ENCODE results near the gene NAT8. TPM values are rescaled to one million over a fixed set of nuclear protein-coding genes. Genes with fewer than 3 reads are reported as not detected.
"Not testable (repeated sequence)": the region's sequence is repeated elsewhere in the genome, so short reads cannot be mapped to it uniquely, and the experiment has no call there.

NAT8 gene
- total RNA-seq (not detected), polyA plus RNA-seq (not detected)

- Histone ChIP-seq H3K27ac (ENCODE audit: insufficient read depth, low read length, poor library complexity, severe bottlenecking) (no peak within 1 kb of the TSS), H3K4me1 (ENCODE audit: control insufficient read depth, insufficient read depth, low read length, poor library complexity, severe bottlenecking) (no peaks in the 10 kb centered on the region), H3K36me3 (ENCODE audit: control insufficient read depth, insufficient read depth, low read length) (no peaks in the 10 kb centered on the region), H3K9me3 (ENCODE audit: control insufficient read depth in 2 of 2, low read length in 2 of 2) (peaks cover 0 to 7% of the 10 kb centered on the region in 2 experiments), H3K4me3 (ENCODE audit: low read depth, low read length) (no peak within 1 kb of the TSS), H3K27me3 (ENCODE audit: control insufficient read depth, insufficient read depth, low read length) (no peaks in the 10 kb centered on the region)
- H3K27me3 Mint-ChIP-seq: peaks cover 4% of the 10 kb centered on the region
- peaks cover 0 to 10% (median 1%) of the 10 kb centered on the region in 7 donors for H3K9me3 Mint-ChIP-seq
- ATAC-seq (ENCODE audit: low read depth in 2 of 2): no peak
- H3K27ac Mint-ChIP-seq: peak within 1 kb of the TSS in 1 of 3 donors; percentile 26
- DNase-seq: no peak
- no peaks in the 10 kb centered on the region for H3K36me3 Mint-ChIP-seq
- no peak within 1 kb of the TSS for H3K4me3 Mint-ChIP-seq
- no peaks in the 10 kb centered on the region for H3K4me1 Mint-ChIP-seq
These were observed at the start of gene NAT8 for GRCh38 chr2:73642338-73643018. NAT8 (minus strand) TSS chr2:73642422; CDS start chr2:73641628, 794 bp downstream.

- peaks cover 24% of the 10 kb centered on the region for H3K27me3 Mint-ChIP-seq
- H3K36me3 ChIP-seq (ENCODE audit: control insufficient read depth, insufficient read depth, low read length); H3K27ac ChIP-seq (ENCODE audit: insufficient read depth, low read length, poor library complexity, severe bottlenecking); H3K36me3 Mint-ChIP-seq; H3K27me3 ChIP-seq (ENCODE audit: control insufficient read depth, insufficient read depth, low read length); H3K9me3 Mint-ChIP-seq; H3K9me3 ChIP-seq (ENCODE audit: control insufficient read depth in 2 of 2, low read length in 2 of 2); H3K4me3 Mint-ChIP-seq; H3K4me3 ChIP-seq (ENCODE audit: low read depth, low read length); H3K4me1 Mint-ChIP-seq; H3K4me1 ChIP-seq (ENCODE audit: control insufficient read depth, insufficient read depth, low read length, poor library complexity, severe bottlenecking); ATAC-seq (ENCODE audit: low read depth in 2 of 2); H3K27ac Mint-ChIP-seq: not testable (repeated sequence)
- peak in 1 of 3 donors; percentile 24 for DNase-seq
These were observed 48.3 kb upstream of the NAT8 start for GRCh38 chr2:73690372-73691088.

GRCh38 chr2:73688494-73688893 lies 46.3 kb upstream of the NAT8 start:
- not testable (repeated sequence) for H3K4me1 ChIP-seq (ENCODE audit: control insufficient read depth, insufficient read depth, low read length, poor library complexity, severe bottlenecking); H3K36me3 ChIP-seq (ENCODE audit: control insufficient read depth, insufficient read depth, low read length); H3K27ac Mint-ChIP-seq; H3K9me3 Mint-ChIP-seq; H3K27ac ChIP-seq (ENCODE audit: insufficient read depth, low read length, poor library complexity, severe bottlenecking); H3K36me3 Mint-ChIP-seq; H3K4me3 Mint-ChIP-seq; DNase-seq; H3K27me3 ChIP-seq (ENCODE audit: control insufficient read depth, insufficient read depth, low read length); H3K4me3 ChIP-seq (ENCODE audit: low read depth, low read length); H3K4me1 Mint-ChIP-seq; H3K9me3 ChIP-seq (ENCODE audit: control insufficient read depth in 2 of 2, low read length in 2 of 2); ATAC-seq (ENCODE audit: low read depth in 2 of 2)
- peaks cover 25% of the 10 kb centered on the region for H3K27me3 Mint-ChIP-seq

GRCh38 chr2:73685764-73686438 lies 43.7 kb upstream of the NAT8 start:
- Mint-ChIP-seq H3K4me3 (no peak overlapping the region), H3K27ac (peak overlapping the region in 1 of 3 donors; percentile 18), H3K4me1 (no peaks in the 10 kb centered on the region), H3K9me3 (peaks cover 0 to 4% (median 0%) of the 10 kb centered on the region in 7 donors), H3K27me3 (peaks cover 23% of the 10 kb centered on the region), H3K36me3 (no peaks in the 10 kb centered on the region)
- Histone ChIP-seq H3K27me3 (ENCODE audit: control insufficient read depth, insufficient read depth, low read length) (no peaks in the 10 kb centered on the region), H3K9me3 (ENCODE audit: control insufficient read depth in 2 of 2, low read length in 2 of 2) (peaks cover 0 to 2% of the 10 kb centered on the region in 2 experiments), H3K36me3 (ENCODE audit: control insufficient read depth, insufficient read depth, low read length) (no peaks in the 10 kb centered on the region), H3K4me1 (ENCODE audit: control insufficient read depth, insufficient read depth, low read length, poor library complexity, severe bottlenecking) (no peaks in the 10 kb centered on the region), H3K27ac (ENCODE audit: insufficient read depth, low read length, poor library complexity, severe bottlenecking) (no peak overlapping the region), H3K4me3 (ENCODE audit: low read depth, low read length) (no peak overlapping the region)
- DNase-seq: no peak
- ATAC-seq (ENCODE audit: low read depth in 2 of 2): no peak

GRCh38 chr2:73684905-73685304 lies 42.7 kb upstream of the NAT8 start:
- ATAC-seq (ENCODE audit: low read depth in 2 of 2); H3K9me3 ChIP-seq (ENCODE audit: control insufficient read depth in 2 of 2, low read length in 2 of 2); DNase-seq; H3K36me3 Mint-ChIP-seq; H3K36me3 ChIP-seq (ENCODE audit: control insufficient read depth, insufficient read depth, low read length); H3K27ac ChIP-seq (ENCODE audit: insufficient read depth, low read length, poor library complexity, severe bottlenecking); H3K27ac Mint-ChIP-seq; H3K4me3 Mint-ChIP-seq; H3K9me3 Mint-ChIP-seq; H3K4me3 ChIP-seq (ENCODE audit: low read depth, low read length); H3K4me1 ChIP-seq (ENCODE audit: control insufficient read depth, insufficient read depth, low read length, poor library complexity, severe bottlenecking); H3K27me3 ChIP-seq (ENCODE audit: control insufficient read depth, insufficient read depth, low read length); H3K4me1 Mint-ChIP-seq: not testable (repeated sequence)
- H3K27me3 Mint-ChIP-seq: peaks cover 23% of the 10 kb centered on the region

GRCh38 chr2:73684325-73684724 lies 42.1 kb upstream of the NAT8 start:
- H3K36me3 ChIP-seq (ENCODE audit: control insufficient read depth, insufficient read depth, low read length); H3K27me3 ChIP-seq (ENCODE audit: control insufficient read depth, insufficient read depth, low read length); ATAC-seq (ENCODE audit: low read depth in 2 of 2); H3K36me3 Mint-ChIP-seq; H3K27ac ChIP-seq (ENCODE audit: insufficient read depth, low read length, poor library complexity, severe bottlenecking); DNase-seq; H3K4me1 ChIP-seq (ENCODE audit: control insufficient read depth, insufficient read depth, low read length, poor library complexity, severe bottlenecking); H3K4me1 Mint-ChIP-seq; H3K4me3 ChIP-seq (ENCODE audit: low read depth, low read length); H3K4me3 Mint-ChIP-seq; H3K9me3 Mint-ChIP-seq; H3K27ac Mint-ChIP-seq; H3K9me3 ChIP-seq (ENCODE audit: control insufficient read depth in 2 of 2, low read length in 2 of 2): not testable (repeated sequence)
- peaks cover 23% of the 10 kb centered on the region for H3K27me3 Mint-ChIP-seq

GRCh38 chr2:73679951-73680571 lies 37.8 kb upstream of the NAT8 start:
- ATAC-seq (ENCODE audit: low read depth in 2 of 2): not testable (repeated sequence)

More at GRCh38 chr2:73679951-73680571, 37.8 kb upstream of the NAT8 start:
- not testable (repeated sequence) for H3K36me3 Mint-ChIP-seq; H3K9me3 ChIP-seq (ENCODE audit: control insufficient read depth in 2 of 2, low read length in 2 of 2); H3K27ac Mint-ChIP-seq; H3K4me1 Mint-ChIP-seq; H3K27ac ChIP-seq (ENCODE audit: insufficient read depth, low read length, poor library complexity, severe bottlenecking); H3K4me3 Mint-ChIP-seq; H3K36me3 ChIP-seq (ENCODE audit: control insufficient read depth, insufficient read depth, low read length); H3K27me3 ChIP-seq (ENCODE audit: control insufficient read depth, insufficient read depth, low read length); H3K4me3 ChIP-seq (ENCODE audit: low read depth, low read length); H3K4me1 ChIP-seq (ENCODE audit: control insufficient read depth, insufficient read depth, low read length, poor library complexity, severe bottlenecking); H3K9me3 Mint-ChIP-seq
- peak in 1 of 3 donors; percentile 31 for DNase-seq
- peaks cover 16% of the 10 kb centered on the region for H3K27me3 Mint-ChIP-seq
